ENCODE results near the gene CPNE9.

CPNE9 gene

DNA sequence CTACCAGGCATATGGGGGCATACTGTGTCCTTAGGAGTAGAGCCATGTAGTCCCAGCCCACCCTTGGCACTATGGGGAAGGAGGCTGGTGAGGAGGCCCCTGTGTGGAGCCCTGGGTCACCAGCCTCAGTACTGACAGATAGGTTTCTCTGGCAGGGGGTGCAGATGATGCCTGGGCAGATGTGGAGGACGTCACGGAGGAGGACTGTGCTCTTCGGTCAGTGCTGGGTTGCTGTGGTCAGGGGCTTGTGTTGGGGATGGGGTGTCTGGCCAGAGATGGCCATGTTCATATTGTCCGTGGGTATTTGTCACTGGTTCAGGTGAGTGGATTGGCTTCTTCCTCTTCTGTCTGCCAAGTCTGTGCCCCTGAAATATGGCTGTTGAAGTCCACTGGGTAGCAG lies 34.4 kb upstream of the CPNE9 start:
- ChIA-PET POLR2A (ENCODE audit: low non-redundant PET) (no interaction called here), CTCF (no interaction called here)
- DNase-seq (ENCODE audit: low spot score): no peak
- no peak overlapping the region for H3K27ac ChIP-seq
- TF ChIP-seq, protein P1, sequence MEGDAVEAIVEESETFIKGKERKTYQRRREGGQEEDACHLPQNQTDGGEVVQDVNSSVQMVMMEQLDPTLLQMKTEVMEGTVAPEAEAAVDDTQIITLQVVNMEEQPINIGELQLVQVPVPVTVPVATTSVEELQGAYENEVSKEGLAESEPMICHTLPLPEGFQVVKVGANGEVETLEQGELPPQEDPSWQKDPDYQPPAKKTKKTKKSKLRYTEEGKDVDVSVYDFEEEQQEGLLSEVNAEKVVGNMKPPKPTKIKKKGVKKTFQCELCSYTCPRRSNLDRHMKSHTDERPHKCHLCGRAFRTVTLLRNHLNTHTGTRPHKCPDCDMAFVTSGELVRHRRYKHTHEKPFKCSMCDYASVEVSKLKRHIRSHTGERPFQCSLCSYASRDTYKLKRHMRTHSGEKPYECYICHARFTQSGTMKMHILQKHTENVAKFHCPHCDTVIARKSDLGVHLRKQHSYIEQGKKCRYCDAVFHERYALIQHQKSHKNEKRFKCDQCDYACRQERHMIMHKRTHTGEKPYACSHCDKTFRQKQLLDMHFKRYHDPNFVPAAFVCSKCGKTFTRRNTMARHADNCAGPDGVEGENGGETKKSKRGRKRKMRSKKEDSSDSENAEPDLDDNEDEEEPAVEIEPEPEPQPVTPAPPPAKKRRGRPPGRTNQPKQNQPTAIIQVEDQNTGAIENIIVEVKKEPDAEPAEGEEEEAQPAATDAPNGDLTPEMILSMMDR (conservative IDR thresholded peaks at IDR 0.05; ENCODE audit: low read depth): no peak

DNA sequence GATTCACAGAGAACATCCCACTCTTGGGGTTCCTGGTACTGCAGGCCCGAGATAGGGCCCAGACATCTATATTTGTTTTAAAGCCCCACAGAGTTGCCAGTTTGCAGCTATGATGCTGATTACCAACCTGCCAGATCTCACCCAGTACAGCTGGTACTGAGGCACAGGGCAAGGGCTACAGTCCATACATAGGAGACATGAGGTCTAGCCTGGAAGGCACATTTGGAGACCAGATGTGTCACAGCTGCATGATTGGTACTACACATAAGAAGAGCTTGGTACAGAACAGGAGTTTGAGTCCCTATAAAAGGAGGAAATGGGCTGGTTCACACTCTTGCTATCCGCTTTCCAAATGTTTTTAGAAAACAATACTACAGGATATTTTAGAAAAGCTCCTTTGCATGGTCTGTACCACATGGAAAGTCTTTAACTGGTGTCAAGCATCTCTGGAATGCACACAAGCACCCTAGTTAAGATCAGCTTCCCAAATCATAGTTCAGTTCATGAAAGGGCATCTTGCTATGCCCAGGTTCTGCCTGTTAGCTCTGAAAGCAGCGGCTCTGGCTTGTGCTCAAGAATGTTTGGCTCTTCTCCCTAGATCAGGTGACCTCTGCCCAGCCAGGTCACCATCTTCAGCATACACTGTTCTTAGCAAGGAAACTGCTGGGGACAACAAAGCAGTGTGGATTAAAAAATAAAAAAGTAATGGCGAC lies 33.8 kb upstream of the CPNE9 start:
- ChIA-PET POLR2A (ENCODE audit: low non-redundant PET) (no interaction called here), CTCF (no interaction called here)
- no peak overlapping the region for H3K27ac ChIP-seq
- DNase-seq (ENCODE audit: low spot score): no peak
- TF ChIP-seq, protein P1 (conservative IDR thresholded peaks at IDR 0.05; ENCODE audit: low read depth): no peak

DNA sequence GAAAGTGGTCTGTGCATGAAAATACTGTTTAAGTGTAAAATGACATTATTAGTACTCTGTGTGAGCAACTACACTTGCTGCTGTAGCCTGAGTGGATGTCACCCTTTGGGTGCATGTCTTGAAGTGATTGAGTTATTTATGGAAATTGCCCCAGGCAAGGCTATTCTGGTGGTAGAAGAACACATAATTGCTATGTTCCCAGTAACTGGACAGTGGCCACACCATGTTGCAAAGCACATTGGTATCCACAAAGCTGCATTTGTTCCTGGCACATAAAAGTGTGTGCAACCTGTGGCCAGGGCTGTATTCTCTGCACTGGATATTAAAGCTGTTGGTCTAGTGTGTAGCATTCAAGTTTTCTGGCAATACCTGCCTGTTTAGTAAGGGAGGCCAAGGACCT lies 30.6 kb upstream of the CPNE9 start:
- ChIA-PET POLR2A (ENCODE audit: low non-redundant PET) (no interaction called here), CTCF (no interaction called here)
- H3K27ac ChIP-seq: no peak overlapping the region
- TF ChIP-seq, protein P1 (conservative IDR thresholded peaks at IDR 0.05; ENCODE audit: low read depth): no peak
- DNase-seq (ENCODE audit: low spot score): no peak

DNA sequence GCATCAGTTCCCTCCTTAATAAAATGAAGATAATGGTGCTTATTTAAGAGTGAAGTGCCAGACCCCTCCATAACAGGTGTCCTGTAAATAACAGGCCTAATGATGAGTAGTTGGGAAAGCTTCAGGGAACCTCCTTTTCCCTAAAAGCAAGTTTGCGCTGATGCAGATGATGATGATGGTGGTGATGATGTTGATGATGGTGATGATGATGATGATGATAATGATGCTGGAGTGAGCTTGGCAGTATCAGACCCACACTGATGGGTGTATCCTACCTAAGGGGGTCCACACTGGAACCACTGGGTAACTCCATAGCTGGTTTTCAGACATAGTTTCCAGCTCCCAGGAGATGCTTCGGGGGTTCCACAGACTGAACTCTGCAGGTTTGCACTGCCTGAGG lies 29.9 kb upstream of the CPNE9 start:
- no peak overlapping the region for H3K27ac ChIP-seq
- DNase-seq (ENCODE audit: low spot score): no peak
- ChIA-PET CTCF (no interaction called here), POLR2A (ENCODE audit: low non-redundant PET) (no interaction called here)
- TF ChIP-seq, protein P1 (conservative IDR thresholded peaks at IDR 0.05; ENCODE audit: low read depth): no peak

DNA sequence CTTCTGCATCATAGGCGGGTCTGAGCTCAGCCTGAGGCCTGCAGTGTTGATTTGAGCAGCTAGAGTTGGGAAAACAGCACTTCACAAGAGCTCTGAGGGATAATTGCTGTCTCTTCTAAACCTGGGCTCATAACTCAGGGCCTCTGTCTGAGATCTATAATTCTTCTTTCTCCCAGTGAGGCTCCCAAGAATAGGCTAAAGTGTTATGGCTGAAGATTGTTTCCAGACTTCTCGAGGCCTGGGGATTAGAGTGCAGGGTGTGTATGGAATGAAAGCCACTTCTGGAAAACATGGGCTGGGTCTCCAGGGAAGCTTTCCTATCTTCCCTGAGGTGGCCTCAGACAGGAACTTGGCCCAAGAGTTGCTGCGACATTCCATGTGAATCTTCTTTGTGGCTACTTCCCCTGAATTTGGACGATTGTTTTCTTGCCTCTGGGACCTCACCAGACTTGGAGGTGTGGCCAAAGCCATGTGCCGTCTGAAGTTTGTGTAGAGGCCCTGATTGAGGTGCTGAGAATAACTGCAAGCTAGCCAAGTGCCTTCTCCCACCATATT lies 27.8 kb upstream of the CPNE9 start:
- TF ChIP-seq, protein P1 (conservative IDR thresholded peaks at IDR 0.05; ENCODE audit: low read depth): no peak
- no peak for DNase-seq (ENCODE audit: low spot score)
- POLR2A ChIA-PET (ENCODE audit: low non-redundant PET): no interaction called here
- CTCF ChIA-PET: interaction anchor here (0.8 kb wide), 1 partner anchor 65 kb away, joined by 3 read pairs; no protein-coding TSS in a partner anchor
- H3K27ac ChIP-seq: no peak overlapping the region

DNA sequence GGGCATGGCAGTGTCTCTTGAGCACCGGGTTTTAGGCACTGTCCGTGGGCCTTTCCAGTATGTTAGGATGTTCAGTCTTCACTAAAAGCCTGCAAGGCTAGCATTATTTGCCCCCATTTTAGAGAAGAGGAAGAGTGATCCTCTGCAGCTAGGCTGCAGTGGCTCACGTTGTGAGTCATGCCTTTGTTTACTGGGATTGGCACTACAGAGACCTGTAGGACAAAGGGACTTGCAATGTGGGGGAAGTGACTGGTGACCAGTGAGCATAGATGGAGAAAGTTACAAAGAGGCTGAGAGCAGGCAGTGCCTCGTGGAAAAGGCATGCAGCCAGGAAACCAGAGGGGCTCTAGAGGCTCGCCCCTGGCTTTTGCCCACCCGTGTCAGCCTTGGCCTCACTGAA lies 26.8 kb upstream of the CPNE9 start:
- H3K27ac ChIP-seq: no peak overlapping the region
- TF ChIP-seq, protein P1 (conservative IDR thresholded peaks at IDR 0.05; ENCODE audit: low read depth): no peak
- DNase-seq (ENCODE audit: low spot score): no peak
- ChIA-PET POLR2A (ENCODE audit: low non-redundant PET) (no interaction called here), CTCF (no interaction called here)
